ENCODE results near the gene NUAK2.
A peak's percentile ranks its signal among the peaks of the same experiment; 100 is the strongest.

The NUAK2 gene

GRCh38 chr1:205273551-205273982 is 48.0 kb downstream of the NUAK2 start:
- peak; percentile 94 for DNase-seq (ENCODE audit: low spot score)

GRCh38 chr1:205272536-205272935 is 49.0 kb downstream of the NUAK2 start:
- DNase-seq (ENCODE audit: low spot score): peak; percentile 62

GRCh38 chr1:205271745-205272144 is 49.8 kb downstream of the NUAK2 start:
- DNase-seq (ENCODE audit: low spot score): no peak

- DNase-seq (ENCODE audit: low spot score): peak; percentile 39
These were observed 50.3 kb downstream of the NUAK2 start for GRCh38 chr1:205271277-205271676.

GRCh38 chr1:205270764-205271163 is 50.8 kb downstream of the NUAK2 start:
- DNase-seq (ENCODE audit: low spot score): no peak

DNA sequence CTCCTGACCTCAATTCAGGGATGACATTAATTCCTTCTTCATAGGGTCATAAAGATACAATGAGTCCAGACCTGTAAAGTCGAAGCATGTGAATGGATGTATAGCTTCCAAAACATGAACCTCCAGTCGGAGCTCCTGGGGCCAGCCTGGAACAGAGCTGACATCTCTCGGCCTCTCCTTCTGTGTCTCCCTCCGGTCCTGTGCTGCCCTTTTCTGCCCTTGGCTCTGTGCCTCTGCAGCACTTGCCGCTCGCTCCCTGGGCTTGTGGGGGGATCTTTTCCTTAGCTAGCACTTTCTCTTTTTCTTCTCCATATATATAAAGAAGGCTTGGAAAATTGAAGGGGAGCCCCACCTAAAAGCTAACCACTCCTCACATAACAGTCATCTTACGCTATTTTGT is 51.3 kb downstream of the NUAK2 start:
- DNase-seq (ENCODE audit: low spot score): no peak

- DNase-seq (ENCODE audit: low spot score): no peak
These were observed 51.8 kb downstream of the NUAK2 start for GRCh38 chr1:205269711-205270110.

DNA sequence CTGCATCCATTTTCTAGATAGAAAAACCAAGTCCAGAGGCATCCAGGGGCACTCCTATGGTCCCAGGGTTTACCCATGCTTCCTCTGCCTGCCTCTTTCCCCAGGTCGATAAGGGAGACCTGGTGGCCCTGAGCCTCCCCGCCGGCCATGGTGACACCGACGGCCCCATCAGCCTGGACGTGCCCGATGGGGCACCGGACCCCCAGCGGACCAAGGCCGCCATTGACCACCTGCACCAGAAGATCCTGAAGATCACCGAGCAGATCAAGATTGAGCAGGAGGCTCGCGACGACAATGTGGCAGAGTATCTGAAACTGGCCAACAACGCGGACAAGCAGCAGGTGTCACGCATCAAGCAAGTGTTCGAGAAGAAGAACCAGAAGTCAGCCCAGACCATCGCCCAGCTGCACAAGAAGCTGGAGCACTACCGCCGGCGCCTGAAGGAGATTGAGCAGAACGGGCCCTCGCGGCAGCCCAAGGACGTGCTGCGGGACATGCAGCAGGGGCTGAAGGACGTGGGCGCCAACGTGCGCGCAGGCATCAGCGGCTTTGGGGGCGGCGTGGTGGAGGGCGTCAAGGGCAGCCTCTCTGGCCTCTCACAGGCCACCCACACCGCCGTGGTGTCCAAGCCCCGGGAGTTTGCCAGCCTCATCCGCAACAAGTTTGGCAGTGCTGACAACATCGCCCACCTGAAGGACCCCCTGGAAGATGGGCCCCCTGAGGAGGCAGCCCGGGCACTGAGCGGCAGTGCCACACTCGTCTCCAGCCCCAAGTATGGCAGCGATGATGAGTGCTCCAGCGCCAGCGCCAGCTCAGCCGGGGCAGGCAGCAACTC is 52.5 kb downstream of the NUAK2 start:
- peak; percentile 35 for DNase-seq (ENCODE audit: low spot score)

- no peak for DNase-seq (ENCODE audit: low spot score)
These were observed 54.1 kb downstream of the NUAK2 start for GRCh38 chr1:205267306-205267902.

- DNase-seq (ENCODE audit: low spot score): peak; percentile 30
These were observed 54.8 kb downstream of the NUAK2 start for GRCh38 chr1:205266611-205267305.

DNA sequence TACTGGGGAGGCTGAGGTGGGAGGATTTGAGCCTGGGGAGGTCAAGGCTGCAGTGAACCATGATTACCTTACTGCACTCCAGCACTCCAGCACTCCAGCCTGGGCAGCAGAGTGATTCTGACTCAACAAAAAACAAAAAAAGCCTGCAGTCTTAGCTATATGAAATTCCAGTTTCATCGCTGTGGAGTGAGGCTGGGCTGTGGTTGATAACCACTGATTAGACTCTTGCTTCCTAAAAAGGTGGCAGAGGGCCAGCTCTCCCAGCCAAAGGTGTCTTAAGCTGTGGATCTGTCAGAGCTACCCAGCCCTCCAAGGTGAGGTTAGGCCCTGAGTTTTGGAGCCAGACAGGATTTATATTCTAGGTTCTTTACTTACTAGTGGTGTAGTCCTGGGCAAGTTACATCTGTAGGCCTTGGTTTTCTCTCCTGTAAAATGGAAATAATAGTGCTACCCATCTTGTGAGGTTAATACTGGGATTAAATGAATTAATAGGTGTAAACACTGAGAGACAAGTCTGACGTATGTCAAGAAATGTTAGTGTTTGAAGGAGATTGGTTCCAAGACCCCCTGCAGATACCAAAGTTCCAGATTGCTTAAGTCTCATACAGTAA is 57.9 kb downstream of the NUAK2 start:
- DNase-seq (ENCODE audit: low spot score): peak; percentile 46

GRCh38 chr1:205262731-205263171 is 58.8 kb downstream of the NUAK2 start:
- peak; percentile 30 for DNase-seq (ENCODE audit: low spot score)

DNA sequence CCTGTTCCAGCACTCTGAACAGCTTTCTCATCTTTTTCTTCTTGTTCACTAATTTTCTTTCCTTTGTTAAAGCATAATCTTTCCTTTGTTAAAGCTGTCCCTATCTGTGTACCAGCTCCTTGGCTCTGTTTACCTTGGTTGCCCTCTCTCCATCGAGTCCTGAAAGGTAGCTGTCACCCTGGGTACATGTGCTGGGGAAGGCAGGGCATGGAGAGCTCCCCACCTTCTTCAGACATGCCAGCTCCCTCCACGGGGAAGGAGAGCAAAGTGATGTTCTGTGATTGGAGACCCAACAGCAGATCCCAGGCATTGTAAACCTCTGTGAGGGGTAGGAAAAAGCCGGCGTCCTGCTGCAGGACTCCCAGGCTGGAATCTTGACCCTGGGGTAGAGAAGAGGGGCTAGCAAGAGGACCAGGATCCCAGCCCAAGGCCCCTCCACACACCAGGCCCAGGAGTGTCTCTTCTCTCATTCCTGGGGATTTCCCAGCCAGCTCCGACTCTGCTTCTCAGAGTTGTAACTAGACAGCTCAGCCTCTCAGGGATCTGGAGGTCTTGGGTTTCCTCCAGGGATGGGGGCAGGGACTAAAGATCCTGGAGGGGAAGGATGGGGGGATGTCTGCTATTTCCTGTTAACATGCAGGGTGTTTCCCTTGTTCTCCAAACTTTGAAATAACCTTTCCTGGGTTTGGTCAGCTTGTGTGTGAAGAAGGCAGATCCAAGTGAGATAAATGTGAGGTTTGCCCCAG is 59.4 kb downstream of the NUAK2 start:
- peak; percentile 33 for DNase-seq (ENCODE audit: low spot score)

DNA sequence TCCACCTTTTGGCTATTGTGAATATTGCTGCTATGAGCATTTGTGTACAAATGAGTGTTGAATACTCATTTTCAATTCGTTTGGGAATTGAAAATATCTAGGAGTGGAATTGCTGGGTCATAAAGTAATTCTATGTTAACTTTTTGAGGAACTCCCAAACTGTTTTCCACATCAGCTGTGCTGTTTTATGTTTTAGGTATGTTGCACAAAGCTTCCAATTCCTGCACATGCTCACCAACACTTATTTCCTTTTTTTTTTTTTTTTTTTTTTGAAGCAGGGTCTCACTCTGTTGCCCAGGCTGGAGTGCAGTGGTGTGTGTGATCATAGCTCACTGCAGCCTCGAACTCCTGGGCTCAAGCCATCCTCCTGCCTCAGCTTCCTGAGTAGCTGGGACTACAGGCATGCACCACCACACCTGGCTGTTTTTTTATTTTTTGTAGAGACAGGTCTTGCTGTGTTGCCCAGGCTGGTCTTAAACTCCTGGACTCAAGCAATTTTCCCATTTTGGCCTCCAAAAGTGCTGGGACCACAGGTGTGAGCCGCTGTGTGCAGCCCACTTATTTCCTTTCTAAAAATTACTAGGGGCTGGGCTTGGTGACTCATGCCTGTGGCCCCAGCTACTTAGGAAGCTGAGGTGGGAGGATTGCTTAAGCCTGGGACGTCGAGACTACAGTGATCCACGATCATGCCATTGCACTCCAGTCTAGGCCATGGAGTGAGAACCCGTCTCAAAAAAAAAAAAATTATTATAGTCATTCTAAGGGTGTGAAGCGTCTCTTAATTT is 60.4 kb downstream of the NUAK2 start:
- no peak for DNase-seq (ENCODE audit: low spot score)

GRCh38 chr1:205259998-205260397 is 61.5 kb downstream of the NUAK2 start:
- DNase-seq (ENCODE audit: low spot score): no peak

- DNase-seq (ENCODE audit: low spot score): peak; percentile 73
These were observed 62.2 kb downstream of the NUAK2 start for GRCh38 chr1:205259324-205259832.

GRCh38 chr1:205258719-205259118 is 62.8 kb downstream of the NUAK2 start:
- no peak for DNase-seq (ENCODE audit: low spot score)

DNA sequence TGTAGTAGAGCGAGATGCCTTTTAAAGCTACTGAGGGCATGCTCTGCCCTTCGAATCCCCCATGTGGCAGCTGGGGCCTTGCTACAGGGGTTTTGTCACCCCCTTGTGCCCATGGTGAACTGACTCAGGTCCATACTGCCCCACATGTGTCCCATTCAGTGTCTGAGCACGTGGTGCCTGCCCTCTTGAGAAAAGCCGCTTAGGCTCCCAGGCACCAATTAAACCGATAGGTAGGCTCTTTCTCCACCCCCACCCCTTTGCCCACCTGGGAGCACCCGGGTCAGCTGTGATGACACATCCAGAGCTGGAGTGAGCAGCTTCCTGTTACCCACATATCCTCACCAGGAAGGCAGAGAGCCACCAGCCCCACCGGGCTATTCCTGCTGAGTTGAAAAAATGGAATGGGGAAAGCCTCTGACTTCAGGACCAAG is 63.3 kb downstream of the NUAK2 start:
- peak; percentile 87 for DNase-seq (ENCODE audit: low spot score)

DNA sequence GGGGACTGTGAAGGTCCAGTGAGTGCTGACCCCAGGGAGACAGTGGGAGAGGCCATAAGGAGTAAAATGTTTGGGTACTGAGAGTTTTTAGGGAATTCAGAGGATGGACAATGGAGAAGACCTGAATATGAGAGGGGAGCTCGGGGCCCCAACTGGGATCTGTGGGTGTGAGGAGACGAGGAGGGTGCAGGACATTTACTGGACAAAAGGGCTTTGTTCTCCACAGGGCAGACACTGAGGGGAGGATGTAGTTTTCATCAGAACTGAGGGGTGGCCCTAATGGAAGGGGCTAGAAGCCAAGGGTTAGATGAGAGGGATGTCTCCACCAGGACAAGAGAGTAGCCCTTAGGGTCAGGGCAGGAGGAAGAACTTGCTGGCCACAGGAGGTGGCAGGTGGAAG is 63.8 kb downstream of the NUAK2 start:
- DNase-seq (ENCODE audit: low spot score): no peak

- peak; percentile 92 for DNase-seq (ENCODE audit: low spot score)
These were observed 64.5 kb downstream of the NUAK2 start for GRCh38 chr1:205256951-205257625.
